Parathyroid adenoma (tissue), 2 donors: ENCODE data around the gene WDR5.
"Not testable (repeated sequence)": the region's sequence is repeated elsewhere in the genome, so short reads cannot be mapped to it uniquely, and the experiment has no call there.

ENCODE experiments used
- H2AFZ ChIP-seq: fragments of 300-600 bp; sonication (generic); one replicate; pipeline ENCODE4 v1.7.0; 2017; ENCODE audit warnings: antibody characterized with exemption, mild to moderate bottlenecking
- H3K27ac ChIP-seq: fragments of 300-600 bp; sonication (generic); one replicate; pipeline ENCODE4 v1.7.0; 2017
- H3K27me3 ChIP-seq: fragments of 300-600 bp; sonication (generic); one replicate; pipeline ENCODE4 v1.7.0; 2017; ENCODE audit warnings: low read length; ENCODE audit not compliant: control insufficient read depth, insufficient read depth
- H3K36me3 ChIP-seq: fragments of 300-600 bp; sonication (generic); one replicate; pipeline ENCODE4 v1.7.0; 2017; ENCODE audit warnings: low read length; ENCODE audit not compliant: control insufficient read depth, insufficient read depth
- H3K4me1 ChIP-seq: fragments of 300-600 bp; sonication (generic); one replicate; pipeline ENCODE4 v1.7.0; 2017; ENCODE audit warnings: control low read depth
- H3K4me2 ChIP-seq: fragments of 300-600 bp; sonication (generic); one replicate; pipeline ENCODE4 v1.7.0; 2017; ENCODE audit warnings: low read length
- H3K4me3 ChIP-seq: fragments of 300-600 bp; sonication (generic); one replicate; pipeline ENCODE4 v1.7.0; 2017; ENCODE audit warnings: low read depth, low read length
- H3K79me2 ChIP-seq: fragments of 300-600 bp; sonication (generic); one replicate; pipeline ENCODE4 v1.7.0; 2017; ENCODE audit warnings: control low read depth
- H3K9ac ChIP-seq: fragments of 300-600 bp; sonication (generic); one replicate; pipeline ENCODE4 v1.7.0; 2017; ENCODE audit warnings: mild to moderate bottlenecking
- H3K9me3 ChIP-seq: fragments of 300-600 bp; sonication (generic); one replicate; pipeline ENCODE4 v1.7.0; 2017; ENCODE audit warnings: low read length; ENCODE audit not compliant: control insufficient read depth
- CTCF ChIP-seq: fragments of 300-600 bp; sonication (generic); IDR thresholded peaks from one replicate; pipeline ENCODE4 v1.7.0; 2017; ENCODE audit warnings: antibody characterized with exemption, mild to moderate bottlenecking
- donor health status: primary hyperparathyroidism.

Gene WDR5

GRCh38 chr9:134112561-134112960 is 23.3 kb upstream of the WDR5 start:
- no peak overlapping the region for H3K4me3 ChIP-seq
- no peak overlapping the region for H2AFZ ChIP-seq
- H3K27ac ChIP-seq: no peak overlapping the region
- H3K9me3 ChIP-seq: no peaks in the 10 kb centered on the region
- no peaks in the 10 kb centered on the region for H3K4me1 ChIP-seq
- H3K27me3 ChIP-seq: no peaks in the 10 kb centered on the region
- H3K36me3 ChIP-seq: no peaks in the 10 kb centered on the region
- H3K79me2 ChIP-seq: no peaks in the 10 kb centered on the region
- no peak overlapping the region for H3K9ac ChIP-seq
- TF ChIP-seq CTCF: no peak
- no peak overlapping the region for H3K4me2 ChIP-seq

GRCh38 chr9:134118972-134119371 is 16.9 kb upstream of the WDR5 start:
- H3K9ac ChIP-seq, H3K4me1 ChIP-seq, H3K4me2 ChIP-seq, H3K36me3 ChIP-seq, H3K9me3 ChIP-seq, H3K79me2 ChIP-seq, H3K4me3 ChIP-seq, H3K27me3 ChIP-seq, H3K27ac ChIP-seq, H2AFZ ChIP-seq: not testable (repeated sequence)

GRCh38 chr9:134123764-134124128 is 12.1 kb upstream of the WDR5 start:
- Histone ChIP-seq H3K9ac (no peak overlapping the region), H3K79me2 (no peaks in the 10 kb centered on the region), H3K4me1 (no peaks in the 10 kb centered on the region), H3K9me3 (no peaks in the 10 kb centered on the region), H3K36me3 (no peaks in the 10 kb centered on the region), H3K4me3 (no peak overlapping the region), H3K27ac (no peak overlapping the region), H2AFZ (no peak overlapping the region), H3K27me3 (no peaks in the 10 kb centered on the region), H3K4me2 (no peak overlapping the region)
- TF ChIP-seq CTCF: no peak

- no peak overlapping the region for H3K4me3 ChIP-seq
- H3K4me1 ChIP-seq: no peaks in the 10 kb centered on the region
- no peaks in the 10 kb centered on the region for H3K79me2 ChIP-seq
- no peaks in the 10 kb centered on the region for H3K36me3 ChIP-seq
- no peak overlapping the region for H2AFZ ChIP-seq
- no peak overlapping the region for H3K4me2 ChIP-seq
- no peaks in the 10 kb centered on the region for H3K9me3 ChIP-seq
- no peak for TF ChIP-seq CTCF
- no peak overlapping the region for H3K27ac ChIP-seq
- no peaks in the 10 kb centered on the region for H3K27me3 ChIP-seq
- no peak overlapping the region for H3K9ac ChIP-seq
Measured at GRCh38 chr9:134125413-134126095, 10.3 kb upstream of the WDR5 start.

- Histone ChIP-seq H3K4me3 (no peak overlapping the region), H3K4me2 (no peak overlapping the region), H3K9ac (no peak overlapping the region), H3K27me3 (no peaks in the 10 kb centered on the region), H3K79me2 (no peaks in the 10 kb centered on the region), H3K27ac (no peak overlapping the region), H3K36me3 (no peaks in the 10 kb centered on the region), H3K4me1 (peaks cover 5% of the 10 kb centered on the region), H3K9me3 (no peaks in the 10 kb centered on the region), H2AFZ (no peak overlapping the region)
- TF ChIP-seq CTCF: no peak
Measured at GRCh38 chr9:134126373-134126772, 9.5 kb upstream of the WDR5 start.
